BLaER1 treated with 17β-estradiol and CSF1 and Interleukin-3, amounts not matched to agents 10 nM and 100 nM (cell line): ENCODE data around the gene DOK3.

Source experiments
- H3K27ac ChIP-seq, 11 experiments: shearing (Covaris generic); formaldehyde crosslinking; 2 replicates each; pipeline ENCODE4 v1.8.1; 2022
- H3K27me3 ChIP-seq, 11 experiments: shearing (Covaris generic); formaldehyde crosslinking; 2 replicates each; pipeline ENCODE4 v1.8.1; 2022
- H3K36me3 ChIP-seq, 11 experiments: shearing (Covaris generic); formaldehyde crosslinking; 2 replicates each; pipeline ENCODE4 v1.8.1; 2022
- H3K4me1 ChIP-seq, 10 experiments: shearing (Covaris generic); formaldehyde crosslinking; 2 replicates each; pipeline ENCODE4 v1.8.1; 2022
- H3K4me2 ChIP-seq, 11 experiments: shearing (Covaris generic); formaldehyde crosslinking; 2 replicates each; pipeline ENCODE4 v1.8.1; 2022
- H3K4me3 ChIP-seq, 10 experiments: shearing (Covaris generic); formaldehyde crosslinking; 2 replicates each; pipeline ENCODE4 v1.8.1; 2022
- H3K9ac ChIP-seq, 11 experiments: shearing (Covaris generic); formaldehyde crosslinking; 2 replicates each; pipeline ENCODE4 v1.8.1; 2022
- H3K9me3 ChIP-seq, 11 experiments: shearing (Covaris generic); formaldehyde crosslinking; replicated peaks in 1 of 11; 2 replicates each; pipeline ENCODE4 v1.8.1; 2022
- H4K20me1 ChIP-seq, 11 experiments: shearing (Covaris generic); formaldehyde crosslinking; 2 replicates each; pipeline ENCODE4 v1.8.1; 2022
- Cebpa-rat ChIP-seq, 11 experiments: shearing (Covaris generic); IDR thresholded peaks; 2 replicates each; pipeline ENCODE4 v1.8.1; 2022

DOK3 gene

DNA sequence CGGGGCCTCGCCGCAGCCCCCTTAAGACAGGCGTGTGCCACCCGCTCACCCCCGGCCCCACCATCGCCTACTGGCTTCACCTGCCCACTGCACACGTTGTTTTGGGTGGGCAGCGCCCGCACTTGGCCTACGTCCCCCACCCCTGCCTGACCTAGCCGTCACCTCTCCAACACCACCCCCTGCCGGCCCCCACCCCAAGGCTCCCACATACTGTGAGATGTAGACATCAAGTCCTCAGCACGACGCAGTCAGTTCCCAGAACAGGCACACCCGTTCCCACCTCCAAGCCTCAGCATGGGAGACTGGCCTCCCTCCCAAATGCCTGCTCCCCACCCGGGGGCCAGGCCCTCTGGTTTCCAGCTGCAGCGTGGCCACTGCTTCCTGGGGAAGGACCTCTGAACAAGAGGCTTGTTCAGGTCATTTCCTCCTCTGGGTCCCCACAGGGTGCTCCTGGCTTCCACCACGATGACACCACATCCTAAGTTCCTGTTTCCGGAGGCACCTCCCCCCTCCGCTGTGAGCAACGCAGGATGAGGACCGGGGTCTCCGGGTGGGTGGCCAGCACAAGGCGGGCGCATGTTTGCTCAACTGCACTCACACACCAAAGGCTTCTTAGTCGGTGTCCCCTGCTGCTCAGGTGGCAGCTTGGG, 47.5 kb downstream of the DOK3 start:
- H3K4me2 ChIP-seq = peak overlapping the region; percentile 67 to 90 (median 81)

GRCh38 chr5:177459819-177460628, 49.6 kb downstream of the DOK3 start:
- H4K20me1 ChIP-seq = peaks cover 5 to 84% (median 57%) of the 10 kb centered on the region in 11 experiments; a peak in 21 of 22 replicates
- no peaks in the 10 kb centered on the region for H3K27me3 ChIP-seq
- H3K9me3 ChIP-seq = peaks cover 0 to 2% (median under 1%) of the 10 kb centered on the region in 11 experiments; a peak in 13 of 22 replicates
- peaks cover 31 to 81% (median 58%) of the 10 kb centered on the region in 10 experiments for H3K4me1 ChIP-seq
- no peak overlapping the region for H3K4me2 ChIP-seq
- H3K9ac ChIP-seq = peak overlapping the region in 6 of 11 experiments; percentile 13 to 41 (median 26); a peak in 5 of 22 replicates
- H3K27ac ChIP-seq = peak overlapping the region in 6 of 11 experiments; percentile 3 to 50 (median 30); a peak in 6 of 22 replicates
- no peak for TF ChIP-seq Cebpa-rat (IDR thresholded peaks at IDR 0.05)
- no peak overlapping the region for H3K4me3 ChIP-seq
- peaks cover 18 to 72% (median 63%) of the 10 kb centered on the region in 11 experiments for H3K36me3 ChIP-seq

More for the DNA sequence above, 47.5 kb downstream of the DOK3 start:
- Histone ChIP-seq H4K20me1 (peaks cover 5 to 85% (median 63%) of the 10 kb centered on the region in 11 experiments; a peak in 21 of 22 replicates), H3K9ac (peak overlapping the region in 10 of 11 experiments; percentile 35 to 77 (median 63); a peak in 18 of 22 replicates), H3K27me3 (no peaks in the 10 kb centered on the region), H3K4me1 (peaks cover 24 to 61% (median 40%) of the 10 kb centered on the region in 10 experiments), H3K9me3 (peaks cover 5 to 24% (median 21%) of the 10 kb centered on the region in 11 experiments; a peak in 18 of 22 replicates), H3K27ac (peak overlapping the region in 10 of 11 experiments; percentile 0 to 89 (median 75); a peak in 19 of 22 replicates), H3K36me3 (peaks cover 39 to 86% (median 77%) of the 10 kb centered on the region in 11 experiments), H3K4me3 (peak overlapping the region in 5 of 10 experiments; percentile 22 to 43 (median 30); a peak in 4 of 20 replicates)
- no peak for TF ChIP-seq Cebpa-rat (IDR thresholded peaks at IDR 0.05)

DNA sequence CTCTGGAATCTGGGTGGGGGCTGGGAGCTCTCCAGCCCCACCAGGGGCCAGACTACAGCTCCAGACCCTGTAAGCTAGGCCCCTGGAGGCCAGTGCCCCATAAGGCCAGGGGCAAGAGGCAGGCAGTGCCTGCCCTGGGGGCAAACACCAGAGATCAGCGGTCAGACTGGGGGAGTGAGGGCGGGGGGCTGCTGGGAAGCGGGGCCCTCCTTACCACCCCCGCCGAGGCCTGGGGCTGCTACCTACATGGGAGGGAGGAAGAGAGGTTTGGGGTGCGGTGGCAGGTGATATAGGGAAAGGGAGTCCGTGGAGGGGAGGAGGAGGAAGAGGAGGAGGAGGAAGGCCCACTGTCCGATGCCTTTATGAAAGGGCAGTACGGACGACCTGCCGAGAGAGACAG, 50.3 kb downstream of the DOK3 start:
- no peaks in the 10 kb centered on the region for H3K27me3 ChIP-seq
- H3K9me3 ChIP-seq = no peaks in the 10 kb centered on the region
- TF ChIP-seq Cebpa-rat (IDR thresholded peaks at IDR 0.05) = no peak
- peak overlapping the region in 3 of 11 experiments; percentile 3 to 32 (median 9); a peak in 3 of 22 replicates for H3K27ac ChIP-seq
- no peak overlapping the region for H3K4me3 ChIP-seq
- H3K36me3 ChIP-seq = peaks cover 17 to 66% (median 57%) of the 10 kb centered on the region in 11 experiments; a peak in 21 of 22 replicates
- no peak overlapping the region for H3K4me2 ChIP-seq
- peaks cover 31 to 84% (median 61%) of the 10 kb centered on the region in 10 experiments for H3K4me1 ChIP-seq
- H3K9ac ChIP-seq = peak overlapping the region in 3 of 11 experiments; percentile 11 to 29 (median 15); a peak in 2 of 22 replicates
- H4K20me1 ChIP-seq = peaks cover 5 to 85% (median 57%) of the 10 kb centered on the region in 11 experiments; a peak in 21 of 22 replicates

GRCh38 chr5:177458912-177459350, 50.7 kb downstream of the DOK3 start:
- no peak for TF ChIP-seq Cebpa-rat (IDR thresholded peaks at IDR 0.05)
- peaks cover 17 to 64% (median 57%) of the 10 kb centered on the region in 11 experiments; a peak in 21 of 22 replicates for H3K36me3 ChIP-seq
- H3K4me3 ChIP-seq = no peak overlapping the region
- H4K20me1 ChIP-seq = peaks cover 5 to 88% (median 57%) of the 10 kb centered on the region in 11 experiments; a peak in 21 of 22 replicates
- H3K27ac ChIP-seq = peak overlapping the region in 1 of 11 experiments; percentile 9; a peak in 3 of 22 replicates
- H3K4me1 ChIP-seq = peaks cover 34 to 87% (median 64%) of the 10 kb centered on the region in 10 experiments
- H3K9me3 ChIP-seq = no peaks in the 10 kb centered on the region
- no peak overlapping the region for H3K4me2 ChIP-seq
- H3K9ac ChIP-seq = 0 out of 22 replicates have a peak overlapping the region, but pooled peaks of 1 of the 11 experiments have one; percentile 11
- H3K27me3 ChIP-seq = no peaks in the 10 kb centered on the region

DNA sequence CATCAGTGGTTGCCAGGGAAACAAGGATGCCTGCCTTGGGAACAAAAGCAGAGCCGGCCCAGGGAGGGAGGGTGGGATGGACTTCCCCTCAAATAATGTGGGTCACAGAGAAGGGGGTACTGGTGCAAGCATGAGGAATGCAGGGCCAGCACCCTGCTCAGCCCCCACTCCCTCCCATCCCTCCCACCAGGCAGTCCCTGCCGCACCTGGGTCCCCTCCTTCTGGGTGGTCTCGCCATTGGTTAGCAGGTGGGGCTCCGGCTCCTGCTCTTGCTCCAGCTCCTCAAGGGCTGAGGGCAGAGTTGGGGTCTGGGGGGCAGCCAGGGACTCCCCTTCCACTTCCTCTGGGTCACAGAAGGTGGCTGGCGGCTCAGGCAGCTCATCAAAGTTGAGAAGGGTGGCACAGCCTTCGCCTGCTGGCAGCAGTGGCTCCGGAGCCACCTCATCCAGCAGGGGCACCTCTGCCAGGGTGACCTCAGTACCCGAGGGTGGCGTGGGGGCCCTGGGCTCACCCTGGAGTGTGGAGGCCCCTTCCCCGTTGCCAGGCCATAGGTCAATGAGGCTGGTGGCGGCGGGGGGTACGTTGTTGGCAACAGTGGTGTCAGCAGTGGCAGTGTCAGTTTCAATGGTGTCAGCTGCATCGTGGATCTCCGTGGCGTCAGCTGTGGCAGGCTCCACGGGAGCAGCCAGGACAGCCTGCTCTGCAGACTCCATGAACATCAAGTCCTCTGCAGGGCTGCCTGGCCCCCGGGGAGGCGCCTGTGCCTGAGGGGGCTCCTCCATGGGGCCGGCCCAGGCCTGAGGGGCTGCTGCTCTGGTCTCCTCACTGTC, 51.6 kb downstream of the DOK3 start:
- H3K36me3 ChIP-seq = peaks cover 17 to 56% (median 49%) of the 10 kb centered on the region in 11 experiments; a peak in 21 of 22 replicates
- H3K9me3 ChIP-seq = no peaks in the 10 kb centered on the region
- H3K27me3 ChIP-seq = 0 out of 22 replicates have a peak, but pooled peaks cover 0 to 8% (median 0%) of the 10 kb centered on the region in 11 experiments
- H4K20me1 ChIP-seq = peaks cover 5 to 88% (median 62%) of the 10 kb centered on the region in 11 experiments; a peak in 21 of 22 replicates
- no peak overlapping the region for H3K4me3 ChIP-seq
- H3K4me1 ChIP-seq = peaks cover 38 to 87% (median 64%) of the 10 kb centered on the region in 10 experiments
- peak overlapping the region in 1 of 11 experiments; percentile 28; a peak in 1 of 22 replicates for H3K4me2 ChIP-seq
- no peak for TF ChIP-seq Cebpa-rat (IDR thresholded peaks at IDR 0.05)
- H3K9ac ChIP-seq = no peak overlapping the region
- H3K27ac ChIP-seq = peak overlapping the region in 2 of 11 experiments; percentile 46 to 62; a peak in 4 of 22 replicates

GRCh38 chr5:177456976-177457851, 52.4 kb downstream of the DOK3 start:
- no peaks in the 10 kb centered on the region for H3K9me3 ChIP-seq
- 0 out of 22 replicates have a peak, but pooled peaks cover 0 to 9% (median 0%) of the 10 kb centered on the region in 11 experiments for H3K27me3 ChIP-seq
- H3K4me2 ChIP-seq = peak overlapping the region; percentile 65 to 100 (median 71); a peak in 21 of 22 replicates
- H3K27ac ChIP-seq = peak overlapping the region in 4 of 11 experiments; percentile 7 to 21 (median 12); a peak in 2 of 22 replicates
- H4K20me1 ChIP-seq = peaks cover 5 to 85% (median 64%) of the 10 kb centered on the region in 11 experiments; a peak in 21 of 22 replicates
- H3K4me1 ChIP-seq = peaks cover 30 to 87% (median 64%) of the 10 kb centered on the region in 10 experiments
- TF ChIP-seq Cebpa-rat (IDR thresholded peaks at IDR 0.05) = no peak
- H3K36me3 ChIP-seq = peaks cover 17 to 52% (median 49%) of the 10 kb centered on the region in 11 experiments; a peak in 21 of 22 replicates
- peak overlapping the region in 5 of 11 experiments; percentile 1 to 48 (median 42); a peak in 6 of 22 replicates for H3K9ac ChIP-seq
- no peak overlapping the region; a peak in 1 of 20 replicates for H3K4me3 ChIP-seq

GRCh38 chr5:177456591-177456964, 53.0 kb downstream of the DOK3 start:
- TF ChIP-seq Cebpa-rat (IDR thresholded peaks at IDR 0.05) = no peak
- peaks cover 5 to 79% (median 62%) of the 10 kb centered on the region in 11 experiments; a peak in 21 of 22 replicates for H4K20me1 ChIP-seq

More at GRCh38 chr5:177456591-177456964, 53.0 kb downstream of the DOK3 start:
- Histone ChIP-seq H3K9me3 (no peaks in the 10 kb centered on the region), H3K4me3 (peak overlapping the region in 1 of 10 experiments; percentile 19; a peak in 2 of 20 replicates), H3K27ac (peak overlapping the region in 2 of 11 experiments; percentile 7 to 21; a peak in 1 of 22 replicates), H3K27me3 (0 out of 22 replicates have a peak, but pooled peaks cover 0 to 9% (median 0%) of the 10 kb centered on the region in 11 experiments), H3K4me2 (peak overlapping the region; percentile 65 to 100 (median 71)), H3K4me1 (peaks cover 24 to 87% (median 64%) of the 10 kb centered on the region in 10 experiments), H3K9ac (peak overlapping the region in 5 of 11 experiments; percentile 1 to 48 (median 42); a peak in 6 of 22 replicates), H3K36me3 (peaks cover 17 to 48% (median 44%) of the 10 kb centered on the region in 11 experiments; a peak in 21 of 22 replicates)
